KMS-11 (cell line): Measurements from ENCODE around the gene MCOLN2.

Source experiments
- H2AFZ ChIP-seq: fragments of 200-600 bp; sonication (generic); 2 replicates; pipeline ENCODE4 v1.6.1; 2016; ENCODE audit warnings: antibody characterized with exemption, mixed run types, low read depth
- H3K27ac ChIP-seq: fragments of 200-600 bp; sonication (generic); 2 replicates; pipeline ENCODE4 v1.6.1; 2016; ENCODE audit warnings: mild to moderate bottlenecking, mixed run types
- H3K27me3 ChIP-seq: fragments of 200-600 bp; sonication (generic); 2 replicates; pipeline ENCODE4 v1.6.1; 2017; ENCODE audit warnings: mild to moderate bottlenecking, low read depth, mixed run types, moderate library complexity; ENCODE audit not compliant: insufficient read depth
- H3K36me3 ChIP-seq: fragments of 200-600 bp; sonication (generic); 2 replicates; pipeline ENCODE4 v1.6.1; 2017; ENCODE audit warnings: mild to moderate bottlenecking, mixed run types; ENCODE audit not compliant: insufficient read depth
- H3K4me1 ChIP-seq: fragments of 200-600 bp; sonication (generic); 2 replicates; pipeline ENCODE4 v1.6.1; 2016; ENCODE audit warnings: mild to moderate bottlenecking, low read depth, mixed run types; ENCODE audit not compliant: poor library complexity, severe bottlenecking
- H3K4me2 ChIP-seq: fragments of 200-600 bp; sonication (generic); 2 replicates; pipeline ENCODE4 v1.7.0; 2016; ENCODE audit warnings: mild to moderate bottlenecking, mixed run types
- H3K4me3 ChIP-seq: fragments of 200-600 bp; sonication (generic); IDR thresholded peaks from 2 replicates; pipeline ENCODE4 v1.6.1; 2017; ENCODE audit warnings: low read depth, low read length, mixed read lengths; ENCODE audit not compliant: insufficient read depth
- H3K79me2 ChIP-seq: fragments of 200-600 bp; sonication (generic); 2 replicates; pipeline ENCODE4 v1.6.1; 2016; ENCODE audit warnings: low read depth, mixed run types; ENCODE audit not compliant: insufficient read depth
- H3K9ac ChIP-seq: fragments of 200-600 bp; sonication (generic); 2 replicates; pipeline ENCODE4 v1.6.1; 2016; ENCODE audit warnings: mild to moderate bottlenecking, mixed run types
- H4K20me1 ChIP-seq: fragments of 200-600 bp; sonication (generic); 2 replicates; pipeline ENCODE4 v1.6.1; 2016; ENCODE audit warnings: mild to moderate bottlenecking, mixed run types; ENCODE audit not compliant: insufficient read depth
- TF ChIP-seq, protein P1 (sequence below): fragments of 200-600 bp; sonication (generic); conservative IDR thresholded peaks from 2 replicates; pipeline ENCODE4 v1.6.1; 2017; ENCODE audit warnings: low read depth, mild to moderate bottlenecking, antibody characterized with exemption, low read length, moderate library complexity, mixed read lengths

Gene MCOLN2

DNA sequence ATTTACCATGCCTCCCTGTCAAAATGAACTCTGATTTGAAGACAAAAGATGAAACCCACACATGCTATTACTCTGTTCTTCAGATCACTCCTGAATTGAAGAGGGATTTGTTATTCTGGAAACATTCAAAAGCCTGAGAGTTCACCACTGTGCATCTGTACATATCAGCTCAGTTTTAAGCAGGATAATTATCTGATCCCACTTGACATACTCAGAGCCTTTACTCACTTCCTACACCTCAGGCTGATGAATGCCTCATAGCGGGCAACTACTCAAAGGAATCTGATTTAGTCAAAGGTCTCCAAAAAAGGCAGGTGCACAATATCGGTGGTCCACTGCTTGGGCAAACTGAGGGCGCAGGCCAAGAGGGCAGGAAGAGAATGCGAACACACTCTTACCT lies 56.4 kb downstream of the MCOLN2 start:
- Histone ChIP-seq H3K36me3 (no peaks in the 10 kb centered on the region), H3K9ac (no peak overlapping the region), H3K27me3 (no peaks in the 10 kb centered on the region), H3K4me2 (no peak overlapping the region), H2AFZ (no peak overlapping the region), H3K4me1 (peaks cover under 1% of the 10 kb centered on the region), H3K27ac (no peak overlapping the region), H4K20me1 (no peaks in the 10 kb centered on the region), H3K79me2 (no peaks in the 10 kb centered on the region), H3K4me3 (no peak overlapping the region)
- TF ChIP-seq, protein P1, sequence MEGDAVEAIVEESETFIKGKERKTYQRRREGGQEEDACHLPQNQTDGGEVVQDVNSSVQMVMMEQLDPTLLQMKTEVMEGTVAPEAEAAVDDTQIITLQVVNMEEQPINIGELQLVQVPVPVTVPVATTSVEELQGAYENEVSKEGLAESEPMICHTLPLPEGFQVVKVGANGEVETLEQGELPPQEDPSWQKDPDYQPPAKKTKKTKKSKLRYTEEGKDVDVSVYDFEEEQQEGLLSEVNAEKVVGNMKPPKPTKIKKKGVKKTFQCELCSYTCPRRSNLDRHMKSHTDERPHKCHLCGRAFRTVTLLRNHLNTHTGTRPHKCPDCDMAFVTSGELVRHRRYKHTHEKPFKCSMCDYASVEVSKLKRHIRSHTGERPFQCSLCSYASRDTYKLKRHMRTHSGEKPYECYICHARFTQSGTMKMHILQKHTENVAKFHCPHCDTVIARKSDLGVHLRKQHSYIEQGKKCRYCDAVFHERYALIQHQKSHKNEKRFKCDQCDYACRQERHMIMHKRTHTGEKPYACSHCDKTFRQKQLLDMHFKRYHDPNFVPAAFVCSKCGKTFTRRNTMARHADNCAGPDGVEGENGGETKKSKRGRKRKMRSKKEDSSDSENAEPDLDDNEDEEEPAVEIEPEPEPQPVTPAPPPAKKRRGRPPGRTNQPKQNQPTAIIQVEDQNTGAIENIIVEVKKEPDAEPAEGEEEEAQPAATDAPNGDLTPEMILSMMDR: no peak

DNA sequence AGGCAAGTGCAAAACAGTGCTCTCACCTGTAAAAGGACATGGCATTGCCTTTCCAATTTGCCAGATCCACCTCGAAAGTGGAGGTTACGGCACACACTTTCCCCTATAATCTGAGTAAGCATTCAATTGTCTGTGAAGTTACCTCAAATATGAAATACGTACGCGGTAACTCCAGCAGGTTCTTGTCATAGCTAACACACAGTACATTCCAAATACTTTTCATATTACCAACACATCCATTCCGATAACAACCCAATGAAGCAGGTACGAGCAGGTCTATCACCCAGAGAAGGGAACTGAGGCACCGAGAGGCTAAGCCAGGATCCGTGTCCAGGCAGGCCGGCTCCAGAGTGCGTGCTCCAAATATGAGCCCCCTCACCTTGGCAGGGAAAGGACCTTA lies 57.2 kb downstream of the MCOLN2 start:
- Histone ChIP-seq H3K27me3 (no peaks in the 10 kb centered on the region), H3K79me2 (no peaks in the 10 kb centered on the region), H3K4me1 (no peaks in the 10 kb centered on the region), H3K9ac (no peak overlapping the region), H4K20me1 (no peaks in the 10 kb centered on the region), H3K4me2 (no peak overlapping the region), H2AFZ (no peak overlapping the region), H3K27ac (no peak overlapping the region), H3K36me3 (no peaks in the 10 kb centered on the region), H3K4me3 (no peak overlapping the region)
- TF ChIP-seq, protein P1: no peak

- Histone ChIP-seq H3K36me3 (no peaks in the 10 kb centered on the region), H3K4me3 (no peak overlapping the region), H3K9ac (no peak overlapping the region), H3K4me2 (no peak overlapping the region), H3K27ac (no peak overlapping the region), H4K20me1 (no peaks in the 10 kb centered on the region), H3K4me1 (no peaks in the 10 kb centered on the region), H2AFZ (no peak overlapping the region), H3K27me3 (no peaks in the 10 kb centered on the region), H3K79me2 (no peaks in the 10 kb centered on the region)
- TF ChIP-seq, protein P1: no peak
Observed at GRCh38 chr1:84939151-84939550, 57.8 kb downstream of the MCOLN2 start.

GRCh38 chr1:84936116-84936810 lies 60.6 kb downstream of the MCOLN2 start:
- H3K79me2 ChIP-seq: no peaks in the 10 kb centered on the region
- no peaks in the 10 kb centered on the region for H3K4me1 ChIP-seq
- no peak overlapping the region for H3K4me3 ChIP-seq
- no peak overlapping the region for H3K9ac ChIP-seq
- TF ChIP-seq, protein P1: peak; percentile 88
- H3K27me3 ChIP-seq: no peaks in the 10 kb centered on the region
- H3K36me3 ChIP-seq: no peaks in the 10 kb centered on the region
- no peak overlapping the region for H3K27ac ChIP-seq
- H3K4me2 ChIP-seq: no peak overlapping the region
- no peak overlapping the region for H2AFZ ChIP-seq
- H4K20me1 ChIP-seq: no peaks in the 10 kb centered on the region
